GM21515 (cell line): ENCODE data around the gene PTGS1.
"Not testable (repeated sequence)": the region's sequence is repeated elsewhere in the genome, so short reads cannot be mapped to it uniquely, and the experiment has no call there.

ENCODE experiments used
- ATAC-seq: cut with Tn5 transposase; IDR thresholded peaks from one replicate; pipeline ENCODE4 v1.9.1; 2021; ENCODE audit not compliant: unreplicated experiment

The PTGS1 gene

GRCh38 chr9:122394265-122395125, 23.7 kb downstream of the PTGS1 start:
- no peak for ATAC-seq

GRCh38 chr9:122396614-122397148, 25.9 kb downstream of the PTGS1 start:
- no peak for ATAC-seq

- ATAC-seq: no peak
Measured at GRCh38 chr9:122397749-122398148, 26.9 kb downstream of the PTGS1 start.

GRCh38 chr9:122398371-122398924, 27.6 kb downstream of the PTGS1 start:
- ATAC-seq: no peak

GRCh38 chr9:122401896-122402295, 31.1 kb downstream of the PTGS1 start:
- ATAC-seq: no peak

- ATAC-seq: no peak
Measured at GRCh38 chr9:122402403-122402871, 31.6 kb downstream of the PTGS1 start.

GRCh38 chr9:122402874-122403273, 32.0 kb downstream of the PTGS1 start:
- no peak for ATAC-seq

- no peak for ATAC-seq
Measured at GRCh38 chr9:122403381-122404000, 32.7 kb downstream of the PTGS1 start.

- ATAC-seq: not testable (repeated sequence)
Measured at GRCh38 chr9:122405304-122406069, 34.7 kb downstream of the PTGS1 start.

- ATAC-seq: no peak
Measured at GRCh38 chr9:122406070-122406890, 35.5 kb downstream of the PTGS1 start.

- ATAC-seq: not testable (repeated sequence)
Measured at GRCh38 chr9:122414108-122414507, 43.3 kb downstream of the PTGS1 start.

GRCh38 chr9:122418016-122418415, 47.2 kb downstream of the PTGS1 start:
- no peak for ATAC-seq

GRCh38 chr9:122420315-122420714, 49.5 kb downstream of the PTGS1 start:
- no peak for ATAC-seq

- no peak for ATAC-seq
Measured at GRCh38 chr9:122425087-122425486, 54.3 kb downstream of the PTGS1 start.

GRCh38 chr9:122426723-122427122, 55.9 kb downstream of the PTGS1 start:
- no peak for ATAC-seq

- ATAC-seq: no peak
Measured at GRCh38 chr9:122442568-122442967, 71.7 kb downstream of the PTGS1 start.

- no peak for ATAC-seq
Measured at GRCh38 chr9:122444041-122444733, 73.4 kb downstream of the PTGS1 start.
